Vagina (tissue), 2 donors: ENCODE measurements around the gene STK24. TPM values are rescaled to one million over a fixed set of nuclear protein-coding genes. Genes with fewer than 3 reads are reported as not detected.

Source experiments
- DNase-seq, 2 donors: peaks; one replicate each; pipeline ENCODE4 v3.0.0-alpha.2; 2017; ENCODE audit errors: extremely low spot score in 2 of 2
- H3K27ac ChIP-seq: fragments of 200-600 bp; sonication (generic); one replicate; pipeline ENCODE4 v1.5.1; 2019
- H3K27me3 ChIP-seq: fragments of 200-600 bp; sonication (generic); one replicate; pipeline ENCODE4 v1.5.1; 2019
- H3K36me3 ChIP-seq, 2 donors: fragments of 200-600 bp; sonication (generic); one replicate each; pipeline ENCODE4 v1.5.1; 2017 to 2019
- H3K4me1 ChIP-seq: fragments of 200-600 bp; sonication (generic); one replicate; pipeline ENCODE4 v1.5.1; 2019
- H3K4me3 ChIP-seq, 2 donors: fragments of 200-600 bp; sonication (generic); 1 replicate in 1 of 2; 2 replicates in 1 of 2; pipeline ENCODE4 v1.5.1; 2016 to 2019
- H3K9me3 ChIP-seq: fragments of 200-600 bp; sonication (generic); one replicate; pipeline ENCODE4 v1.5.1; 2019
- POLR2A ChIP-seq, 2 donors: fragments of 450-650 bp; IDR thresholded peaks; one replicate each; pipeline ENCODE4 v1.6.1; 2017; ENCODE audit warnings: antibody characterized with exemption in 2 of 2, mild to moderate bottlenecking in 2 of 2, moderate library complexity in 2 of 2
- POLR2AphosphoS5 ChIP-seq, 2 donors: sonication (generic); formaldehyde crosslinking; IDR thresholded peaks; one replicate each; pipeline ENCODE4 v1.9.0; 2017; ENCODE audit warnings: antibody characterized with exemption in 2 of 2, mild to moderate bottlenecking in 2 of 2, low read depth in 1 of 2; ENCODE audit not compliant: insufficient read depth in 1 of 2
- intact Hi-C: fragments of 100-400 bp; cut with DNase I; formaldehyde crosslinking; loops from one replicate; pipeline ENCODE4 v1.15.1; 2023
- total RNA-seq: library from RNA; depleted of rRNA; stranded (reverse); fragments of >200 nt; gene quantifications from one replicate; pipeline ENCODE4 v1.2.3, GENCODE V29; 2016
- TF ChIP-seq, protein P1 (sequence below), 3 experiments: fragments of 450-650 bp in 2 of 3; fragments of 200-600 bp in 1 of 3; sonication (generic) in 1 of 3; IDR thresholded peaks; one replicate each; pipeline ENCODE4 v1.5.1; 2017 to 2019; ENCODE audit warnings: antibody characterized with exemption in 3 of 3, mild to moderate bottlenecking in 2 of 3, moderate library complexity in 2 of 3

The STK24 gene
- total RNA-seq, 1 donor from 2014 or later = 82.5 TPM

DNA sequence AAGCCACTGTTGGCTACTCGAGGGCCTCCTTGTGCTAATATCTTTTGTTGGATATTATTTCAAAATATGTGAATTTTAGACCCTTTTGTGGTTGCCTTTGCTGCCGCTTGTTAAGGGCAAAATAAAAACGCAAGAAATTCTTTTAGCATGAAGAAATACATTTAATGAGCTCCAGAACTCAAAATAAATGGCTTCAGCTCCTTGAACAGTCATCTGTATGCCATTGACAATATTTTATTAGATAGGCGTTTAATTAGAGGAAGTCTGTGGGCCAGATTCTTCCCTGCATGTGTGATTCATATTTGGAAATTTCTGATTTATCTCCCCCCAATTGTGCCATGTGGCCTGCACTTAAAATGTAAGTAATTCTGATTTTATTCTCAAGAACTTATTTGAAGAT, 177.2 kb downstream of the STK24 start:
- TF ChIP-seq, protein P1, sequence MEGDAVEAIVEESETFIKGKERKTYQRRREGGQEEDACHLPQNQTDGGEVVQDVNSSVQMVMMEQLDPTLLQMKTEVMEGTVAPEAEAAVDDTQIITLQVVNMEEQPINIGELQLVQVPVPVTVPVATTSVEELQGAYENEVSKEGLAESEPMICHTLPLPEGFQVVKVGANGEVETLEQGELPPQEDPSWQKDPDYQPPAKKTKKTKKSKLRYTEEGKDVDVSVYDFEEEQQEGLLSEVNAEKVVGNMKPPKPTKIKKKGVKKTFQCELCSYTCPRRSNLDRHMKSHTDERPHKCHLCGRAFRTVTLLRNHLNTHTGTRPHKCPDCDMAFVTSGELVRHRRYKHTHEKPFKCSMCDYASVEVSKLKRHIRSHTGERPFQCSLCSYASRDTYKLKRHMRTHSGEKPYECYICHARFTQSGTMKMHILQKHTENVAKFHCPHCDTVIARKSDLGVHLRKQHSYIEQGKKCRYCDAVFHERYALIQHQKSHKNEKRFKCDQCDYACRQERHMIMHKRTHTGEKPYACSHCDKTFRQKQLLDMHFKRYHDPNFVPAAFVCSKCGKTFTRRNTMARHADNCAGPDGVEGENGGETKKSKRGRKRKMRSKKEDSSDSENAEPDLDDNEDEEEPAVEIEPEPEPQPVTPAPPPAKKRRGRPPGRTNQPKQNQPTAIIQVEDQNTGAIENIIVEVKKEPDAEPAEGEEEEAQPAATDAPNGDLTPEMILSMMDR (IDR thresholded peaks at IDR 0.05) = no peak
- intact Hi-C loops = no loop called here

DNA sequence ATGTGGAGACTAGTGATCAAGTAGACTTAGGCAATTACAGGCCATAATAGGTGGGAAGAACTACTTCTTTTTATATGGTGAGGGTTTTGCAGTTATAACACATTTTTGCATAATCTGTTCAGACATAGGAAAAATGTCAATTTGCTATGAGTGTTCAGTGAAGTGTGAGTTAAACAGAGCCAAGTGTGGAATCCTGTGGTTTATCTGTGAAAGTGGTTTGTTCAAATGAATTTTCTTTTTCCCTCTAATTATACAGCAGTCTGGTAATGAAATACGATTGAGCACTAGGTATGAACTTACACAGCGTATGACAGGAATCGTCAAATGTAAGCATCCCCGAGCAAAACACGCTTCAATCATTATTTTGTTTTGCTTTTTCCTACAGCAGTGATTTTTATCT, 178.3 kb downstream of the STK24 start:
- TF ChIP-seq POLR2A (IDR thresholded peaks at IDR 0.05) (no peak), POLR2AphosphoS5 (IDR thresholded peaks at IDR 0.05; ENCODE audit: insufficient read depth in 1 of 2, low read depth in 1 of 2) (no peak)
- TF ChIP-seq, protein P1 (IDR thresholded peaks at IDR 0.05) = no peak
- Histone ChIP-seq H3K27ac (no peak overlapping the region), H3K4me3 (no peak overlapping the region), H3K4me1 (peaks cover 16% of the 10 kb centered on the region), H3K36me3 (no peaks in the 10 kb centered on the region), H3K27me3 (no peaks in the 10 kb centered on the region), H3K9me3 (no peaks in the 10 kb centered on the region)
- DNase-seq = no peak
- intact Hi-C loops = no loop called here

More for the DNA sequence above, 177.2 kb downstream of the STK24 start:
- no peak overlapping the region for H3K4me3 ChIP-seq
- H3K27ac ChIP-seq = no peak overlapping the region
- H3K4me1 ChIP-seq = peaks cover 16% of the 10 kb centered on the region
- no peaks in the 10 kb centered on the region for H3K27me3 ChIP-seq
- no peaks in the 10 kb centered on the region for H3K36me3 ChIP-seq
- no peaks in the 10 kb centered on the region for H3K9me3 ChIP-seq
- DNase-seq = no peak

DNA sequence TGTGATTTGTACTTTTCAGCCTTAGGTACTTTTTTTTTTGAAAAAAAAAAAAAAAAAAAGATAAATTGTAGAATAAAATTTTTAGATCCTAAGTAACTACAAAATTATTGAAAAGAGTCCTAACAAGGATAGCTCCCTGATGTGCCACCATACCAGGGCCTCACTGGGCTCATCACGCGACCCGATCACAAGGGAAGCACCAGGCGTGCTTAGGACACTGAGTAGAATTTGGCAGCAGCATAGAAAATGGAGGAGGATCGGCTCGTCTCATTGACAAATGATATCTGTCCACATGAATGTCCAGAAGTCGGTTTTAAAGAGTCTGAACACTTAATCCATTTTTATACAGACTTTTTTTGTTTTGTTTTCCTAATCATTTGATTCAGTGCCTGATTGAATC, 179.0 kb downstream of the STK24 start:
- Histone ChIP-seq H3K27ac (no peak overlapping the region), H3K9me3 (no peaks in the 10 kb centered on the region), H3K27me3 (no peaks in the 10 kb centered on the region), H3K4me3 (no peak overlapping the region), H3K4me1 (peaks cover 16% of the 10 kb centered on the region), H3K36me3 (no peaks in the 10 kb centered on the region)
- no peak for DNase-seq
- intact Hi-C loops = no loop called here
- TF ChIP-seq POLR2AphosphoS5 (IDR thresholded peaks at IDR 0.05; ENCODE audit: insufficient read depth in 1 of 2, low read depth in 1 of 2) (no peak), POLR2A (IDR thresholded peaks at IDR 0.05) (no peak)
- TF ChIP-seq, protein P1 (IDR thresholded peaks at IDR 0.05) = no peak

DNA sequence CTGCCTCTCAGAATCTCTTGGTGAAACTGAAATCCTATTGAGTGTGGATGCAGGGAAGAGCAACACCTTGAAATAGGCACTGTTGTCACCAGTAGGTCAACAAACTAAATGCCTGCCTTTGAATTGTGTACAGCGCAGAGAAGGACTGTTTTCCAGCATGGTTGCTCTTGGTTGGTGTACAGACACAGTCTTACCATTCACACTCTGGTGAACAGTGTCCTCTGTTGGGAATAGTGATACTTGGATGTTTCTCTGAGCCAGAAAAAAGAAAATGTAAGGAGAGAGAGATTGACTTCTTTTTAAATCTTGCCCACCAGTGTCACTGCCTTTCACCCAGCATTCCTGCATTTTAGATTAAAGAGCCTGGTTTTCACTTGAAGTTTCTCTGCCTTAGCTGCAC, 179.7 kb downstream of the STK24 start:
- Histone ChIP-seq H3K27ac (no peak overlapping the region), H3K27me3 (no peaks in the 10 kb centered on the region), H3K4me1 (peaks cover 16% of the 10 kb centered on the region), H3K9me3 (no peaks in the 10 kb centered on the region), H3K4me3 (no peak overlapping the region), H3K36me3 (no peaks in the 10 kb centered on the region)
- TF ChIP-seq POLR2A (IDR thresholded peaks at IDR 0.05) (no peak), POLR2AphosphoS5 (IDR thresholded peaks at IDR 0.05; ENCODE audit: insufficient read depth in 1 of 2, low read depth in 1 of 2) (no peak)
- TF ChIP-seq, protein P1 (IDR thresholded peaks at IDR 0.05) = no peak
- intact Hi-C loops = no loop called here
- no peak for DNase-seq

DNA sequence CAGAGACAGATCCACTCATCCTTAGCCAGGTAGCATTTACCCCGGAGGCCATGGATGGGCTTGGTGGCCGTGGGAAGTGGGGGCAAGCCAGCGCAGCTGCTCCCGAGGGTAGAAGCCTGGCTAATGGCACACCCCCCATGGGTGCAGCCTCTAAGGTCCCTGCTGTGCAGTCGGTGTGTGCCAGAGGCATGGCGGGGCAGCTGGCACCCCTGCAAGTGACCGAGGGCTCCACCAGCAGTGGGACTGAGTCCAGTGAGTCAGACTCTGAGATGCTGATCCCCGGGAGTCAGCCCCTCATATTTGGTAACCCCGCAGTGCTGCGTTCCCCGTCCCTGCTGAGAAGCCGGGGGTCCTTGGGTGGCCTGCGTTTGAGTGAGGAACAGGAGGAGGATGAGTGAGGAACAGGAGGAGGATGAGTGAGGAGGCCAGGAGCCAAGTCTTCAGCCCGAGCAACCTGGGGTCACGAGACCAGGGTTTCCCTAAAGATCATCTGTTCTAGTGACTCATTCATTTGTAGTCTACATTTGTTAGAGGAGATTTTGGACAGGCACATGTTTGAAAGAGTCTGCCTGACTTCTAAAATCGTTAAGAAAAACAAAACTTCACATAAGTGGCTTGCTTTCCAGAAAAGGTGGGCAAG, 180.7 kb downstream of the STK24 start:
- Histone ChIP-seq H3K4me3 (no peak overlapping the region), H3K9me3 (no peaks in the 10 kb centered on the region), H3K4me1 (peaks cover 16% of the 10 kb centered on the region), H3K27me3 (no peaks in the 10 kb centered on the region), H3K36me3 (no peaks in the 10 kb centered on the region), H3K27ac (no peak overlapping the region)
- intact Hi-C loops = no loop called here
- no peak for TF ChIP-seq POLR2AphosphoS5 (IDR thresholded peaks at IDR 0.05; ENCODE audit: insufficient read depth in 1 of 2, low read depth in 1 of 2)
- TF ChIP-seq, protein P1 (IDR thresholded peaks at IDR 0.05) = no peak
- DNase-seq = no peak

Other genes starting within 250 kb of the STK24 start
- gene SLC15A1, start 175.6 kb upstream of the STK24 start, total RNA-seq = 7.4 TPM